ENCODE data around the gene CCR1.
"Not testable (repeated sequence)": the region's sequence is repeated elsewhere in the genome, so short reads cannot be mapped to it uniquely, and the experiment has no call there.

Gene CCR1

DNA sequence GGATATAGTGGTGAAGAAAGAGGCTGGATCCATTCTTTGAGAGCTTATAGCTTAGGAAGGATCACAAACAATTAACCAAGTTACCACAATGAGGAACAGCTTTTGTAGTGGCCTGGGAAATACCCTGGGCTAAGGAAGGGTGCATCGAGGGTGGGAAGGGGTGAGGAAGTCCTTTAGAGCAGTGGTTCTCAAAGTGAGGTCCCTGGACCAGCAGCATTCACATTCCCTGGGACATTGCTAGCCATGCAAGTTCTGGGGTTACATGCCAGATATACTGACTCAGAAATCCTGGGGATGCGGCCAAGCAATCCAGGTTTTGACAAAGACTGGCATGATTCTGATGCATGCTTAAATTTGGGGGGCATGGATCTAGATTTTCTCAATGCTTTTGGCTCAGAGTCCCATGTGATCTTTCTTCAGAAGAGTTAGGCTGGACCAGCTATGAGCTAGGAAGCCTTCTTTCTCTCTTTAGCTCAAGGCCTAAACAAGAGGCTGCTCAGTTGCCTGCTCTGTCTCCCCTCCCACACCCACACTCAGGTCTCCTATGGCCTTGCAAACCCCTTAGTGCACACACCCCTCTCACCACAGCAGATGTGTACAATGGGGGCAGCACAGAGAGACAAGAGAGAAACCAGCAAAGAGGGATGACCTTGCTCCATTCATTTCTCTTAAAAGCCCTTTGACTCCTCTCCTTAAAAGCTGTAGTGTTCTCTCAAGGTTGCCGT lies 1.8 kb upstream of the CCR1 start:
- DNase-seq, result no peak

- no peak for DNase-seq
These were observed 940 bp upstream of the CCR1 start for GRCh38 chr3:46209053-46209452.

DNA sequence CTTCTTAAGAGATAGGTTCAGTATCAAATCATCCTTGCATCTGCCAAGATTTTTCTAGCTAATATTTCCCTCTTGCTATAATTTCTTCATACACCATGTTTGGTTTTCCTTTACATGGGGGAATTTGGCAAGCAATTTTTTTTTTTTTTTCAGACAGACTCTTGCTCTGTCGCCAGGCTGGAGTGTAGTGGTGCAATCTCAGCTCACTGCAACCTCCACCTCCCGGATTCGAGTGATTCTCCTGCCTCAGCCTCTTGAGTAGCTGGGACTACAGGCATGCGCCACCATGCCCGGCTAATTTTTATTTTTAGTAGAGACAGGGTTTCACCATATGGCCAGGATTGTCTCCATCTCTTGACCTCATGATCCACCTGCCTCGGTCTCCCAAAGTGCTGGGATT lies 599 bp downstream of the CCR1 start:
- DNase-seq, result not testable (repeated sequence)

- DNase-seq, result no peak
These were observed 1.7 kb downstream of the CCR1 start for GRCh38 chr3:46206282-46207015.

DNA sequence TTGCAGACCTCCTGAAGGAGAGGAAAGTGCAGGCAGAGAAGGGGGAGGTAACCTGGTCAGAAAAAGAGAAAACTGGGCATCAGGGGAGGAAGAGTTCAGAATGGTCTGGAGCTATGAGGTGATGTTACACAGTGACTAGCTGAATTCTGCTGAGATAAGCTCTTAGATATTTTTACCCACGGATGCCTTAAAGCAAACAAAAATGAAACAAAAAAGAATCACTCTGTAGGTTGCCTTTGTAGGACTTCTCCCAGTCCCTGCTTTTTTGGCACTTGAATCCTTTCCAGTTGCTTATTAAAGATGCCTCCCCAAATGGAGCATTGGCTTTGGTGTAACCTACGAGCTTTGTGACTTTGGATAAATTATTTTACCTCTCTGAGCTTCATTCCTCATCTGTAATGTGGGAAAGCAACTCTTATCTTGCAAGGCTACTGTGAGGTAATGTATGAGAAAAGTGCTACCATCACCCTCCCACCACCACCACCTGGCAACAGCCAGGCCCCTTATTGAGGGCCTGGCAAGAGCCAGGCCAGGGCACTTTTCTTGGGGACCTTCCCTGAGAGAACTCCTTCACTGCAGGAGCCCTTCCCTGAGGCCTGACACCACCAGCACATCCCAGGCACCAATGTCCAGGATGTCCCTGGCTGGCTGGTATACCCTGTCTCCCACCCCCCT lies 2.7 kb downstream of the CCR1 start:
- DNase-seq, result no peak

- no peak for DNase-seq
These were observed 4.4 kb downstream of the CCR1 start for GRCh38 chr3:46203681-46204080.

GRCh38 chr3:46202535-46202934 lies 5.6 kb downstream of the CCR1 start:
- DNase-seq, result no peak

GRCh38 chr3:46200790-46201189 lies 7.3 kb downstream of the CCR1 start:
- no peak for DNase-seq

DNA sequence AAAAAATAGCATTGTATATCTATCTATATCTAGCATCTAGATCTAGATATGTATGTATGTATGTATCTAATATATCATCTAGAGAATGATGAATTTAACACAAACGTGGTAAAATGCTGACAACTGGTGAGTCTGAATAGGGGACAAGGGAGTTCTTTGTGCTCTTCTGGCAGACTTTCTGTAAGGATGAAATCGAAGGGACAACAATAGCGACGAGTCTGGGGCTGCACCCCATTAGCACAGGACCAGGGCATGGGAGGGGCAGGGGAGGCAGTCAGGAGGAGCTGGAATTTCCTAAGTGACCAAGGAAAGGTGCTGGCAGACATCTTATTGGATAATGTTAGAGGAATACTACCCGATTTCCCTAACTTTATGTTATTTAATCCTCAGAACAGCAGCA lies 7.9 kb downstream of the CCR1 start:
- DNase-seq, result no peak

DNA sequence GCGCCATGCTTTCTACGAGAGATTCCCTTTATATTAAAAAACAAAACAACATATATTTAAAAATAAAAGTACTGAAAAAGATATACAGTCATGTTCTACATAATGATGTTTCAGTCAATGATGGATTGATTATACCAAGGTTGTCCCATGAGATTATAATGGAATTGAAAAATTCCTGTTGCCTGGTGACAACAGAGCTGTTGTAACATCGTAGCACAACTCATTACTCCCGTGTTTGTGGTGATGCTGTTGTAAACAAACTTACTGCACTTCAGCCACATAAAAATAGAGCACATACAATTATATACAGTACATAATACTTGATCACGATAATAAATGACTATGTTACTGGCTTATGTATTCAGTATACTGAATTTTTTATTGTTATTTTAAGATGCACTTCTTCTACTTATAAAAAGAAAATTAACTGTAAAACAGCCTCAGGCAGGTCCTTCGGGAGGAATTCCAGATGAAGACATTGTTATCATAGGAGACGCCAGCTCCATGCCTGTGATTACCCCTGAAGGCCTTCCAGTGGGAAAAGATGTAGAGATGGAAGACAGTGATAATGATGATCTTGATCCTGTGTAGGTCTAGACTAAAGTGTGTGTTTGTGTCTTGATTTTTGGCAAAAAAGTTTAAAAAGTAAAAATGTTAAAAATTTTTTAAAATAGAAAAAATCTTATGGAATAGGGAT lies 11.7 kb downstream of the CCR1 start:
- DNase-seq, result no peak

DNA sequence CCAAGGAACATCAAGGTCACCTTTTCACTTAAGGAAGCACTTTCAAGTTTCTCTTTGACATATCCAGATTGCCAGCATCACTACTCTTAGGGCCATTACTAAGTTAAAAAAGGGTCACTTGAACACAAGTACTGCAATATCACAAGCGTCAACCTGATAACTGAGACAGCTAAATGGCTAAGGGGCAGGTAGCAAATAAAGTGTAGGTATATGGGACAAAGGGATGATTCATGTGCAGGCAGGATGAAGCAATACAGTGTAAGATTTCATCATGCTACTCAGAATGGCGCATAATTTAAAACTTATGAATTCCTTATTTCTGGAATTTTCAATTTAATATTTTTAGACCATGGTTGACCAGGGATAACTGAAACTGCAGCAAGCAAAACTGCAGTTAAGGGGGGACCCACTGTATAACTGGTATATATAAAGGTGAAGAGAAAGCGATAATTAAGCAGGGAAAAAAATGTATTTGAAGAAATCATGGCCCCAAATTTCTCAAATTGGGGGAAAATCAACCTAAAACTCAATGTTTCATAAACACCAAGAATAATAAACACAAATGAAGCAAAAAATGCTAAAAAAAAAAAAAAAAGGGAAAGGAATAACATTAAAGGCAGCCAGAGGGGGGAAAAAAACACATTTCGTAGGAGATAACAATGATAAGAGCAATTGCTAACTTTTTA lies 13.1 kb downstream of the CCR1 start:
- no peak for DNase-seq

- DNase-seq, result no peak
These were observed 14.7 kb downstream of the CCR1 start for GRCh38 chr3:46193436-46193835.

- DNase-seq, result no peak
These were observed 15.2 kb downstream of the CCR1 start for GRCh38 chr3:46192939-46193338.

GRCh38 chr3:46191730-46192129 lies 16.4 kb downstream of the CCR1 start:
- DNase-seq, result no peak

- DNase-seq, result no peak
These were observed 19.4 kb downstream of the CCR1 start for GRCh38 chr3:46188708-46189107.

DNA sequence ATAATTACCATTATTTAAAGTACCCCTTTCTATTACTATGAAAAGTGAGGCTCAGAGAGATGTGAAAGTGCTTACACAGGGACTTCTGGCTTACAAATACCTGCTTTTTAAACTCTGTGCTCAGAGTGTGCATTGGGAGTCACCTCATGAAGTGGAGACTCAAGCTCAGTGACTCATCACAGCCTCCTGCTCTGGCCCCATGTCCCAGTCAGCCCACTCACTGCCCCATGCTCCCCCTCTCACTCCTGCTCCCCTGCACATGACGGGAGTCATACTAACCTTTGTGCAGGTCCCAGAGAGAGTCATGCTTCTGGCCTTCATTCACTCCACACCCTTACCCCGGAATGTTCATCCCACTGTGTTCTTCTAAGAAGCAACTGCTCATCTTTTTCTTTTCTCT lies 20.2 kb downstream of the CCR1 start:
- peak; percentile 34 for DNase-seq

- DNase-seq, result no peak
These were observed 20.8 kb downstream of the CCR1 start for GRCh38 chr3:46187341-46187700.

DNA sequence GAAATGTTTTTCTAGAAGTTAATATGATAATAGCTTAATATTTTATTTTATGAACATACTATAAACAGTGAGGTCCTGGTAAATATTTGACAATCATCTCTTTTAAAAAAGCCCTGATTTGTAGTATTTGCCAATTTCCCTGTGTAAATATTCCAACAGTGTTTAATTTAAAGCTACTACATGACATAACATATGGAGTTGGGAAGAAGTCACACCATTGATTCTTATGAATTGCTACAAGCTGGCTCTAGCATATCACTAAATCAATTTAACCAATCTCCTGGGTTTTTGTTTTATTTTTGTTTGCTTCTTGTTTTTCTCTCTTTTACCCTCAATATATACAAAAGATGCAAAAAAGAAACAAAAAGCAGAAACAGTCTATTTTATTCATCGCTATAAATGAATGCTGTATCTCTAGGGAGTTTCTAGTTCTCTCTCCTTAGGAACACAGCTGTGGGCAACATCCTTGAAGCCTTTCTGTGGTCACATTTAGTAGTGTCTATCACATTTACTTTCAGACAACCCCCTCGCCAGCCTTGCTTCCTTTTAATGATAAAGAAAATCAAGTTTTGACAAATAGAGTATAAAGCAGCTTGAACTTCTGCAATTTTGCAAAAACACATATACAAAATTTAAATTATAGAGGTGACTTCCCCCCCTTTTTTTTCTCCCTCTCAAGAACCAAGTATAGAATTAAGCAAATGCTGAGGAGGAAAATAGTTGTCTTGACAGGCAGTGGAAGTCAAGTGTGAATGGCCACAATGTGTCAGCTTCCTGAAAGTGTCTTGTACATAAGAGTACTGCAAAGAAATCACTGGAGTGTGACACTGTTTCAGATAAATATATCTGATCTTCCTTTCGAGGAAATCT lies 21.4 kb downstream of the CCR1 start:
- DNase-seq, result no peak

- no peak for DNase-seq
These were observed 23.6 kb downstream of the CCR1 start for GRCh38 chr3:46184469-46184868.

- DNase-seq, result no peak
These were observed 24.8 kb downstream of the CCR1 start for GRCh38 chr3:46183330-46183729.

DNA sequence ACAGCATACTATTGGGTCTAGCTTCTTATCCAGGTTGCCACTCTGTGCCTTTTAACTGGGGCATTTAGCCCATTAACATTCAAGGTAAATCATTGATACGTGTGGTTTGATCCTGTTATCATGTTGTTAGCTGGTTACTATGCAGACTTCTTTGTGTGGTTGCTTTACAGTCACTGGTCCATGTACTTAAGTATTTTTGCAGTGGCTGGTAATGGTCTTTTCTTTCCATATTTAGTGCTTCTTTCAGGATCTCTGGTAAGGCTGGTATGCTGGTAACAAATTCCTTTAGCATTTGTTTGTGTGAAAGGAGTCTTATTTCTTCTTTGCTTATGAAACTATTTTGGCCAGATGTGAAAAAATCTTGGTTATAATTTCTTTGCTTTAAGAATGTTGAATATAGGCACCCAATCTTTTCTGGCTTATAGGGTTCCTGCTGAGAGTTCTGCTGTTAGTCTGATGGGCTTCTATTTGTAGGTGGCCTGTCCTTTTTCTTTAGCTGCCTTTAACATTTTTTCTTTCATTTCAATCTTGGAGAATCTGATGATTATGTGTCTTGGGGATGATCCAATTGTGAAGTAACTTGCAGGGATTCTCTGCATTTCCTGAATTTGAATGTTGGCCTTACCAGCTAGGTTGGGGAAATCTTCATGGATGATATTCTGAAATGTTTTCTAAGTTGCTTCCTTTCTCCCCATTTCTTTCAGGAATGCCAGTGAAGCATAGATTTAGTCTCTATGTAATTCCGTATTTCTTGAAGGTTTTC lies 39.3 kb downstream of the CCR1 start:
- no peak for DNase-seq
